HEK293 (cell line): ENCODE measurements around the gene AASDH.

Experiments used
- CTCF ChIA-PET: fragments of 350-600 bp; formaldehyde crosslinking; extraction: SDS; loops from one replicate; lab custom pipeline; 2021; ENCODE audit warnings: antibody characterized with exemption; lab: Yijun Ruan, JAX
- POLR2A ChIA-PET: fragments of 300-600 bp; formaldehyde crosslinking; extraction: SDS; loops from one replicate; lab custom pipeline; 2020; ENCODE audit warnings: antibody characterized with exemption, inconsistent platforms; lab: Yijun Ruan, JAX
- H3K27ac ChIP-seq: fragments of 200-500 bp; sonication (Bioruptor generic); 2 replicates; pipeline ENCODE4 v1.5.1; 2014; ENCODE audit warnings: low read depth, low read length, control low read depth, inconsistent platforms; ENCODE audit errors: extremely low read depth
- H3K36me3 ChIP-seq, 2 experiments: fragments of 200-500 bp in 1 of 2; sonication (Bioruptor generic) in 1 of 2; 1 replicate in 1 of 2; 2 replicates in 1 of 2; pipeline ENCODE4 v1.5.1; 2014 to 2017; ENCODE audit warnings: inconsistent platforms in 2 of 2, low read length in 2 of 2; ENCODE audit not compliant: control insufficient read depth in 2 of 2, insufficient read depth in 1 of 2
- H3K4me1 ChIP-seq: fragments of 200-500 bp; sonication (Bioruptor generic); 2 replicates; pipeline ENCODE4 v1.5.1; 2014; ENCODE audit warnings: mild to moderate bottlenecking, low read length, inconsistent platforms; ENCODE audit not compliant: control insufficient read depth, insufficient read depth
- H3K4me3 ChIP-seq: 2 replicates; pipeline ENCODE4 v1.5.1; 2011; ENCODE audit warnings: low read depth, mild to moderate bottlenecking, control low read depth, low read length, moderate library complexity
- H3K9me3 ChIP-seq: fragments of 200-500 bp; sonication (Bioruptor generic); 2 replicates; pipeline ENCODE4 v1.5.1; 2014; ENCODE audit warnings: low read depth, low read length, inconsistent platforms; ENCODE audit not compliant: control insufficient read depth, insufficient read depth
- BCL11A ChIP-seq: fragments of 450-650 bp; formaldehyde crosslinking; IDR thresholded peaks from 2 replicates; pipeline ENCODE4 v1.5.1; 2016; ENCODE audit warnings: low read depth, missing biosample characterization, missing genetic modification characterization
- PRDM6 ChIP-seq: fragments of 450-650 bp; formaldehyde crosslinking; IDR thresholded peaks from 2 replicates; pipeline ENCODE4 v1.5.1; 2017; ENCODE audit warnings: missing biosample characterization, missing genetic modification characterization
- RBAK ChIP-seq: fragments of 450-650 bp; formaldehyde crosslinking; IDR thresholded peaks from 2 replicates; pipeline ENCODE4 v1.5.1; 2016; ENCODE audit warnings: missing biosample characterization, missing genetic modification characterization
- ZFP3 ChIP-seq: fragments of 450-650 bp; formaldehyde crosslinking; IDR thresholded peaks from 2 replicates; pipeline ENCODE4 v1.5.1; 2016; ENCODE audit warnings: low read depth, missing biosample characterization, missing genetic modification characterization
- ZNF138 ChIP-seq: fragments of 450-650 bp; formaldehyde crosslinking; IDR thresholded peaks from 2 replicates; pipeline ENCODE4 v1.5.1; 2016; ENCODE audit warnings: missing biosample characterization, missing genetic modification characterization, borderline replicate concordance
- ZNF211 ChIP-seq: fragments of 450-650 bp; formaldehyde crosslinking; IDR thresholded peaks from 2 replicates; pipeline ENCODE4 v1.5.1; 2016; ENCODE audit warnings: low read depth, missing biosample characterization, missing genetic modification characterization
- ZNF223 ChIP-seq: fragments of 450-650 bp; formaldehyde crosslinking; IDR thresholded peaks from 2 replicates; pipeline ENCODE4 v1.5.1; 2016; ENCODE audit warnings: missing biosample characterization, missing genetic modification characterization
- ZNF391 ChIP-seq: fragments of 450-650 bp; formaldehyde crosslinking; IDR thresholded peaks from 2 replicates; pipeline ENCODE4 v1.5.1; 2016; ENCODE audit warnings: low read depth, missing biosample characterization, missing genetic modification characterization, borderline replicate concordance
- ZNF513 ChIP-seq: fragments of 450-650 bp; IDR thresholded peaks from 2 replicates; pipeline ENCODE4 v1.5.1; 2018; ENCODE audit warnings: missing biosample characterization, missing genetic modification characterization
- ZNF549 ChIP-seq: fragments of 450-650 bp; IDR thresholded peaks from 2 replicates; pipeline ENCODE4 v1.5.1; 2018; ENCODE audit warnings: missing biosample characterization, missing genetic modification characterization, mild to moderate bottlenecking, inconsistent platforms, moderate library complexity
- ZNF558 ChIP-seq: fragments of 450-650 bp; formaldehyde crosslinking; IDR thresholded peaks from 2 replicates; pipeline ENCODE4 v1.5.1; 2016; ENCODE audit warnings: missing biosample characterization, missing genetic modification characterization
- ZNF560 ChIP-seq: fragments of 450-650 bp; formaldehyde crosslinking; IDR thresholded peaks from 2 replicates; pipeline ENCODE4 v1.5.1; 2017; ENCODE audit warnings: missing biosample characterization, missing genetic modification characterization, borderline replicate concordance
- ZNF624 ChIP-seq: fragments of 450-650 bp; formaldehyde crosslinking; IDR thresholded peaks from 2 replicates; pipeline ENCODE4 v1.5.1; 2017; ENCODE audit warnings: missing biosample characterization, missing genetic modification characterization
- ZNF785 ChIP-seq: fragments of 450-650 bp; formaldehyde crosslinking; IDR thresholded peaks from 2 replicates; pipeline ENCODE4 v1.5.1; 2016; ENCODE audit warnings: missing biosample characterization, missing genetic modification characterization
- ZSCAN23 ChIP-seq: fragments of 450-650 bp; formaldehyde crosslinking; IDR thresholded peaks from 2 replicates; pipeline ENCODE4 v1.5.1; 2016; ENCODE audit warnings: missing biosample characterization, missing genetic modification characterization

The AASDH gene

GRCh38 chr4:56297776-56298175 lies 89.5 kb downstream of the AASDH start:
- H3K27ac ChIP-seq = no peak overlapping the region
- H3K9me3 ChIP-seq = no peaks in the 10 kb centered on the region
- H3K4me1 ChIP-seq = no peaks in the 10 kb centered on the region
- no peaks in the 10 kb centered on the region for H3K36me3 ChIP-seq
- CTCF ChIA-PET = no interaction called here
- TF ChIP-seq ZNF560 (tag by site-specific recombination) (no peak), ZNF785 (tag by site-specific recombination) (no peak), ZFP3 (no peak), ZNF211 (tag by site-specific recombination) (no peak)
- TF ChIP-seq, all 188 proteins: peak for 0
- POLR2A ChIA-PET = no interaction called here
- H3K4me3 ChIP-seq = no peak overlapping the region

- ChIA-PET POLR2A (no interaction called here), CTCF (no interaction called here)
- TF ChIP-seq RBAK (no peak), ZNF549 (no peak), ZNF624 (tag by site-specific recombination) (no peak), ZNF391 (tag by site-specific recombination) (no peak)
- no peaks in the 10 kb centered on the region for H3K36me3 ChIP-seq
- no peak overlapping the region for H3K27ac ChIP-seq
- no peaks in the 10 kb centered on the region for H3K9me3 ChIP-seq
- no peaks in the 10 kb centered on the region for H3K4me1 ChIP-seq
- H3K4me3 ChIP-seq = no peak overlapping the region
Measured at GRCh38 chr4:56296526-56296925, 90.8 kb downstream of the AASDH start.

GRCh38 chr4:56293121-56293520 lies 94.2 kb downstream of the AASDH start:
- Histone ChIP-seq H3K4me1 (no peaks in the 10 kb centered on the region), H3K27ac (no peak overlapping the region), H3K36me3 (no peaks in the 10 kb centered on the region), H3K4me3 (no peak overlapping the region), H3K9me3 (no peaks in the 10 kb centered on the region)
- TF ChIP-seq ZNF558 (peak; percentile 97), ZNF513 (no peak)
- CTCF ChIA-PET = no interaction called here
- POLR2A ChIA-PET = no interaction called here

- Histone ChIP-seq H3K4me1 (no peaks in the 10 kb centered on the region), H3K9me3 (no peaks in the 10 kb centered on the region), H3K4me3 (no peak overlapping the region), H3K36me3 (no peaks in the 10 kb centered on the region), H3K27ac (no peak overlapping the region)
- TF ChIP-seq ZSCAN23 (tag by site-specific recombination) = no peak
- CTCF ChIA-PET = no interaction called here
- POLR2A ChIA-PET = no interaction called here
Measured at GRCh38 chr4:56289934-56290333, 97.4 kb downstream of the AASDH start.

GRCh38 chr4:56288663-56289062 lies 98.6 kb downstream of the AASDH start:
- no peaks in the 10 kb centered on the region for H3K4me1 ChIP-seq
- no peak overlapping the region for H3K4me3 ChIP-seq
- ChIA-PET POLR2A (no interaction called here), CTCF (no interaction called here)
- no peaks in the 10 kb centered on the region for H3K9me3 ChIP-seq
- no peaks in the 10 kb centered on the region for H3K36me3 ChIP-seq
- no peak overlapping the region for H3K27ac ChIP-seq
- TF ChIP-seq BCL11A (tag by site-specific recombination) (no peak), ZNF223 (tag by site-specific recombination) (no peak), PRDM6 (tag by site-specific recombination) (no peak), ZNF138 (tag by site-specific recombination) (no peak)
